AG04449 (cell line): ENCODE measurements around the gene SCD5.

Experiments used
- CTCF ChIA-PET: fragments of 350-600 bp; formaldehyde crosslinking; extraction: SDS; loops from one replicate; lab custom pipeline; 2021; ENCODE audit warnings: antibody characterized with exemption; lab: Yijun Ruan, JAX
- POLR2A ChIA-PET: fragments of 400-600, 350-600 bp; formaldehyde crosslinking; extraction: SDS; loops from one replicate; lab custom pipeline; 2020; ENCODE audit warnings: antibody characterized with exemption, inconsistent platforms; lab: Yijun Ruan, JAX
- DNase-seq: peaks from one replicate; pipeline ENCODE4 v3.0.0-alpha.2; 2010; ENCODE audit warnings: low read depth, low spot score
- H3K4me3 ChIP-seq: 2 replicates; pipeline ENCODE4 v1.5.1; 2011; ENCODE audit warnings: low read depth, mild to moderate bottlenecking, control low read depth, low read length
- TF ChIP-seq, protein P1 (sequence below): IDR thresholded peaks from one replicate; pipeline ENCODE4 v1.5.1; 2011; ENCODE audit warnings: mild to moderate bottlenecking, moderate library complexity, low read length, control low read depth, inconsistent platforms; ENCODE audit not compliant: insufficient read depth; ENCODE audit errors: missing control alignments

SCD5 gene

DNA sequence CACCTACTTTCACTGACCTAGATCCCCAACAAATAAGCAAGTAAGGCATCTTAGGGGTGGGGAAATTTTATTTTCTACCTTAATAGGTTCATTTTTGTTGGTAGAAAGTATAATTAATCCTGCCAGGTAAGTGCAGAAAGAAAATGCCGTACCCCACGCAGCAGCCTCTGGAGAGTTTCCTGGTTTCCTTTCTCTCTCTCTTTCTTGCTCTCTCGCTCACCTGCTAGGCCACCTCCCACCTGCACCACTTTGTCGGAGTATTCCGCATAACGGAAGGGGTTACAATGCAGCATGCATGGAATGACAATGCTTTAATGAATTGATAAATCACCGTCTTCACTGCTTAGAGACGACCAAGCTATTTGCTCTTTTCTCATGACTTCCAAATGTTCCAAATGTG is 101.0 kb downstream of the SCD5 start:
- H3K4me3 ChIP-seq, result no peak overlapping the region
- TF ChIP-seq, protein P1, sequence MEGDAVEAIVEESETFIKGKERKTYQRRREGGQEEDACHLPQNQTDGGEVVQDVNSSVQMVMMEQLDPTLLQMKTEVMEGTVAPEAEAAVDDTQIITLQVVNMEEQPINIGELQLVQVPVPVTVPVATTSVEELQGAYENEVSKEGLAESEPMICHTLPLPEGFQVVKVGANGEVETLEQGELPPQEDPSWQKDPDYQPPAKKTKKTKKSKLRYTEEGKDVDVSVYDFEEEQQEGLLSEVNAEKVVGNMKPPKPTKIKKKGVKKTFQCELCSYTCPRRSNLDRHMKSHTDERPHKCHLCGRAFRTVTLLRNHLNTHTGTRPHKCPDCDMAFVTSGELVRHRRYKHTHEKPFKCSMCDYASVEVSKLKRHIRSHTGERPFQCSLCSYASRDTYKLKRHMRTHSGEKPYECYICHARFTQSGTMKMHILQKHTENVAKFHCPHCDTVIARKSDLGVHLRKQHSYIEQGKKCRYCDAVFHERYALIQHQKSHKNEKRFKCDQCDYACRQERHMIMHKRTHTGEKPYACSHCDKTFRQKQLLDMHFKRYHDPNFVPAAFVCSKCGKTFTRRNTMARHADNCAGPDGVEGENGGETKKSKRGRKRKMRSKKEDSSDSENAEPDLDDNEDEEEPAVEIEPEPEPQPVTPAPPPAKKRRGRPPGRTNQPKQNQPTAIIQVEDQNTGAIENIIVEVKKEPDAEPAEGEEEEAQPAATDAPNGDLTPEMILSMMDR, result no peak
- ChIA-PET POLR2A (no interaction called here), CTCF (interaction anchor here (0.8 to 1.1 kb wide), 2 partner anchors 35 to 41 kb away, joined by 3 read pairs; no protein-coding TSS in a partner anchor)
- no peak for DNase-seq

DNA sequence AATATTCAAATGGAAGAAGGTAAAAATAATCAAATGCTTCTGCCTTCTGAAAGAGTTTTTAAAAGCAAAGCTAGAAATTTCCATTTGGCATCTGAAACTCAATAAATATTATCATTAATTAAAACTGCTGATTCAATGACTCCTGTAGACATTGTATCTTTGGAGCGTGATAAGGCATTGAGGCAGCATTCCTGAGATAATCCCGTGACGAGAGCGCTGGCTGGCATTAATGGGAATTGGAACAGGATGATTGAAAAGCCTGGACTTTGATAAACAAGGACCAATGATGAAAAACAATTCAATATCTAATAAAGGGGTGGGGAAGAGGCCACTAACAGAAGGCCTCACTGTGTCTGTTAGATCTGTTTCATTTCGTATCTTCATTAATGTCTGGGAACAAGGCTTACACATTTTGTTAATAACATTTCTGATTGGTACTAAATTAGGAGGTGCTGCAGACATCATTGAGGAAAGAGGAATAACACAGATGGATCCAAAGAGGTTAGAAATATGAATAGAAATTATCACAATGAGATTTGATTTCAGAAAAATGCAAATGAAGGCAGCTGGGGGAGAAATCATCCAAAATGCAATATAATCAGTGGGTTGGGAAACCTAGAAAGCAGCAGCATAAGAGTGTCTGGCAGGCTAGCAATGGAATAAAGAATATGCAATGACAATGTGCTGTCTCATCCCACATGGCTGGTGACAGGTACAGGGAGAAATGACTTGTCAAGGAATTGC is 102.3 kb downstream of the SCD5 start:
- POLR2A ChIA-PET, result interaction anchor here (0.6 kb wide), 1 partner anchor 43 kb away, joined by 4 read pairs; no protein-coding TSS in a partner anchor
- TF ChIP-seq, protein P1, result no peak
- no peak for DNase-seq
- CTCF ChIA-PET, result interaction anchor here (1.1 to 1.9 kb wide), 3 partner anchors 8 to 36 kb away, joined by 3 to 5 read pairs (median 3); no protein-coding TSS in a partner anchor
- no peak overlapping the region for H3K4me3 ChIP-seq

DNA sequence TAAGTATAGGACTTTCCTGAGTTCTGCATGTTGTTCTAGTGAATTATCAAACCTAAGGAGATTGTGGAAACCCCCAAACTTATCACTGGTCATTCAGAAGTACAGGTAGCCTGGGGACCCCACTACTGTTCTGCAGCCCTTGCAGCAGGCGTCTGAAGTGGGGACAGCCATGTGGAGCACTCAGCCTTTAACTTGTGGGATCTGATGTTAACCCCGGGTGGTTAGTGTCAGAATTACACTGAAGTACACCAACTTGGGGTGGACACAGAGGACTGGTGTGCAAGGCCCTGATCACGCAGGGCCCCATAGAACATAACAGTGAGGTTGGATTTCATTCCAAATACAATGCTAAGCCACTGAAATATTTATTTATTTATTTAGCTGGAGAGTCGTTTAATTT is 103.7 kb downstream of the SCD5 start:
- no peak overlapping the region for H3K4me3 ChIP-seq
- POLR2A ChIA-PET, result no interaction called here
- DNase-seq, result no peak
- CTCF ChIA-PET, result interaction anchor here (1.1 to 1.9 kb wide), 2 partner anchors 9 to 27 kb away, joined by 3 to 5 read pairs; no protein-coding TSS in a partner anchor
- TF ChIP-seq, protein P1, result no peak

DNA sequence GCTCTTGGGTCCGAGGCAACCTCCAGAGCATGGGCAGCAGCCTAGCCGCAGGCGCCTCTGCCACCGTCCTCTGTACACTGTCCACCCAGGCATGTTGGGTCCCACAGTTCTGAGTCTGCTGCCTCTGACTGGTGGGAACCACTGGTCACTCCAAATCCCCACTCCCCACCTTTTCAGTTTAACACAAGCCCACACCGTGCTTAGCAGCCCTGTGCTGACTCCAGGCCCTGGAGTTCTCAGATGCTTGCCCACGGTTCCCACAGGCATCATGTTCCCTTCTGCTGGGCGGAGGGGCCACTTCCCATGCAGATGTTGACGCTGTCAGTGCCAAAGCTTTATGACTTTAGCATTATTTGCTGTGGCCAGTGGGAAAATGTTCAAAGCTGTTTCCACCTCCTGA is 104.5 kb downstream of the SCD5 start:
- no peak overlapping the region for H3K4me3 ChIP-seq
- CTCF ChIA-PET, result no interaction called here
- POLR2A ChIA-PET, result no interaction called here
- no peak for DNase-seq
- TF ChIP-seq, protein P1, result no peak

DNA sequence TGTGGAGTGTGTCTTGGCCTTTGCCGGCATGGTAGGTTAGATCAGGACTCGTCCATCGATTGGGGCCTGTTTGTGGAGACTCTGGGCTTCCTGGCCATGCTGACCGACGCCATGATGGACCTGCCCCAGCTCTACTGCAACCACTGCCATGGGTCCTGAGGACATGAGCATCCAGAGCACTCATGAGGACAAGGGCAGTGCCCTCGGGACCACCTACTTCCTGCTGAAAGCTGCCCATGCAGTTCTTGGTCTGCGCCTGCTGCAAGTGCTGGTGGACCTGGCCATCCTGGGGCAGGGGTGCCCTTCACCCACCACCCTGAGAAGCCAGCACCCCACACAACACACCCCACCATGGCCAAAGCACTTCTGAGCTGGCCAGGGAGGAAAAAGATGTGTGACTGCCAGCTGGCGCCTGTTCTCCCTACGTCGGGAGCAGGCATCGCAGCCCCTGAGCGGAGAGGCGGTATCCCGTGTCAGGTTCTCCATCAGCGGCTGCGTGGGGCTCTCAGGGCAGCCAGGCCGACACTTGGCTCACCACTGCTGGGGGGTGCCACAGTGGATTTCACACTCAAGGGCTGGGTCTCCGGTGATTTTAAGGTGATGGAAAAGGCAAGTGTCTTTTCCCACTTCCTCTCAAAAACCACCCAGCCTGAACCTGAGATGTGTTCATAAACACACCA is 106.4 kb downstream of the SCD5 start:
- ChIA-PET CTCF (interaction anchor here (0.8 kb wide), 1 partner anchor 49 kb away, joined by 3 read pairs; no protein-coding TSS in a partner anchor), POLR2A (no interaction called here)
- no peak for DNase-seq
- TF ChIP-seq, protein P1, result no peak
- H3K4me3 ChIP-seq, result no peak overlapping the region

DNA sequence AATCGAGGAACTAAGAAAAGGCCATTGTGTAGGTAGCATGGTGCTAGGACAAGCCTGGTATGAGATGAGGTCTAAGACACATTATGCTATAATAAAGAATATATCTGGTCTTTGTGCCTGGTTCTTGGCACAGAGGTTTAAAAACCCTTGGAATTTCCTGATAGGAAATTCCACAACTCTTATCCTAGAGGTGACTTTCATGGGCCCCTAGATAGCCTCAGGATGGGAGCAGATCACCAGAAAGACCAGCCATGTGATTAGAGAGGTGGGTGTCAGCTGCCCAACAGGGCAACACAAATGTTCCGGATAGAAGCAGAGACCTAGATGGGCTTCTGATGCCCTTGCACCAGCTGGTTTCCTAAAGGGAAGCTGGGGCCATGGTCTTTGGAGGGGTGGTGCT is 107.2 kb downstream of the SCD5 start:
- TF ChIP-seq, protein P1, result no peak
- no peak overlapping the region for H3K4me3 ChIP-seq
- CTCF ChIA-PET, result no interaction called here
- DNase-seq, result no peak
- POLR2A ChIA-PET, result no interaction called here
